ENCODE measurements around the gene NPAS3. TPM values are rescaled to one million over a fixed set of nuclear protein-coding genes. Genes with fewer than 3 reads are reported as not detected.

Gene NPAS3
- total and polyA plus RNA-seq, 2 of the 8 experiments (the other 6 are each of a cell fraction or from before 2014, with no cell fraction given) = 0.11 to 0.60 TPM

- POLR2A ChIA-PET (ENCODE audit: partially characterized antibody) = no interaction called here
- CTCF ChIA-PET (ENCODE audit: partially characterized antibody) = interaction anchor here (0.6 kb wide), 1 partner anchor 12 kb away, joined by 3 read pairs; no protein-coding TSS in a partner anchor
- FAIRE-seq = no peak
- TF ChIP-seq TAF7 (optimal IDR thresholded peaks at IDR 0.05; ENCODE audit: borderline replicate concordance, low read depth, low read length) = no peak
- TF ChIP-seq POLR2A (IDR thresholded peaks at IDR 0.05; ENCODE audit: control extremely low read depth in 1 of 2, low read depth in 2 of 2, low read length in 2 of 2) = no peak
- TF ChIP-seq SAP30 (IDR thresholded peaks at IDR 0.05; ENCODE audit: insufficient read depth, insufficient replicate concordance, low read length) = no peak
- TF ChIP-seq BACH1 (IDR thresholded peaks at IDR 0.05; ENCODE audit: low read length) = no peak
- TF ChIP-seq KDM4A (IDR thresholded peaks at IDR 0.05; ENCODE audit: low read depth, low read length, severe bottlenecking) = no peak
- no peak for TF ChIP-seq SP4 (IDR thresholded peaks at IDR 0.05; ENCODE audit: low read length)
- no peak for TF ChIP-seq ATF3 (IDR thresholded peaks at IDR 0.05; ENCODE audit: insufficient read depth, low read depth, low read length)
- TF ChIP-seq SP2 (IDR thresholded peaks at IDR 0.05; ENCODE audit: low read length) = no peak
- TF ChIP-seq SIX5 (IDR thresholded peaks at IDR 0.05; ENCODE audit: low read depth, low read length) = no peak
- no peak for TF ChIP-seq SUZ12 (IDR thresholded peaks at IDR 0.05; ENCODE audit: low read length)
- no peak for TF ChIP-seq SIN3A (conservative IDR thresholded peaks at IDR 0.05 in 1 of 2, IDR thresholded peaks at IDR 0.05 in 1 of 2; ENCODE audit: low read depth in 1 of 2, low read length in 2 of 2)
- TF ChIP-seq ATF2 (IDR thresholded peaks at IDR 0.05; ENCODE audit: low read length) = no peak
- TF ChIP-seq TAF1 (IDR thresholded peaks at IDR 0.05; ENCODE audit: low read depth, low read length) = no peak
Measured at GRCh38 chr14:33745163-33745562, 806.5 kb downstream of the NPAS3 start.

More at GRCh38 chr14:33745163-33745562, 806.5 kb downstream of the NPAS3 start:
- no peak overlapping the region for H4K5ac ChIP-seq (ENCODE audit: insufficient read length, low read depth, low read length)
- H3K79me2 ChIP-seq (ENCODE audit: control insufficient read depth in 1 of 2, insufficient read depth in 2 of 2, low read length in 2 of 2) = no peaks in the 10 kb centered on the region
- no peak overlapping the region for H2BK15ac ChIP-seq (ENCODE audit: low read length)
- no peaks in the 10 kb centered on the region for H3K4me1 ChIP-seq (replicated peaks in 1 of 4; ENCODE audit: control insufficient read depth in 3 of 4, insufficient read depth in 4 of 4, low read length in 3 of 4)
- no peak overlapping the region for H3K18ac ChIP-seq (ENCODE audit: extremely low read depth, low read length)
- H4K8ac ChIP-seq (ENCODE audit: extremely low read depth, insufficient read depth, low read length) = no peak overlapping the region
- 98% methylated on average over 6 of the region's 6 CpGs; no CpG with 5 or more reads in 1 of the 2 experiments for WGBS, 2 experiments (ENCODE audit: extremely low coverage in 1 of 2, insufficient coverage in 1 of 2, insufficient read length in 1 of 2, insufficient replicate concordance in 2 of 2, low coverage in 1 of 2, low lambda C conversion rate in 2 of 2, missing lambda C conversion rate in 1 of 2)
- no peaks in the 10 kb centered on the region for H3K36me3 ChIP-seq (ENCODE audit: control insufficient read depth in 2 of 4, insufficient read depth in 4 of 4, low read length in 3 of 4)
- H2BK5ac ChIP-seq (ENCODE audit: low read depth, low read length) = no peak overlapping the region
- H2BK12ac ChIP-seq (ENCODE audit: low read depth, low read length) = no peak overlapping the region
- H3K4me3 ChIP-seq (ENCODE audit: extremely low read depth in 1 of 4, insufficient read depth in 2 of 4, low read depth in 3 of 4, low read length in 4 of 4) = no peak overlapping the region
- H3K23ac ChIP-seq (ENCODE audit: insufficient read length) = no peak overlapping the region
- no peak overlapping the region for H2AFZ ChIP-seq (ENCODE audit: low read length)
- no peaks in the 10 kb centered on the region for H3K27me3 ChIP-seq (replicated peaks in 1 of 4; ENCODE audit: control insufficient read depth in 3 of 4, extremely low read depth in 1 of 4, insufficient read depth in 3 of 4, low read length in 3 of 4)
- H3K14ac ChIP-seq (ENCODE audit: insufficient read length) = no peak overlapping the region
- H3K4ac ChIP-seq (replicated peaks; ENCODE audit: insufficient read length, low read depth, low read length) = no peak overlapping the region
- H4K20me1 ChIP-seq (replicated peaks in 1 of 2; ENCODE audit: control insufficient read depth in 1 of 2, insufficient read depth in 2 of 2, low read length in 2 of 2) = no peaks in the 10 kb centered on the region
- H3K9ac ChIP-seq (replicated peaks in 1 of 4; ENCODE audit: extremely low read depth in 1 of 4, low read depth in 3 of 4, low read length in 3 of 4) = no peak overlapping the region
- H3K79me1 ChIP-seq (ENCODE audit: low read depth, low read length) = no peaks in the 10 kb centered on the region
- no peak overlapping the region for H3K27ac ChIP-seq (ENCODE audit: low read depth, low read length)
- H4K91ac ChIP-seq (replicated peaks; ENCODE audit: insufficient read length, low read length) = no peak overlapping the region
- H3K9me3 ChIP-seq (ENCODE audit: insufficient read depth in 2 of 2, low read depth in 1 of 2, low read length in 1 of 2) = 0 out of 4 replicates have a peak, but pooled peaks cover 0 to 3% of the 10 kb centered on the region in 2 experiments
- DNase-seq (ENCODE audit: low read depth in 1 of 2, low spot score in 2 of 2) = no peak
- no peak overlapping the region for H3K56ac ChIP-seq (replicated peaks; ENCODE audit: insufficient read length, low read depth, low read length)
- H3K23me2 ChIP-seq (ENCODE audit: low read depth, low read length) = no peaks in the 10 kb centered on the region
- no peak overlapping the region for H2BK120ac ChIP-seq (replicated peaks; ENCODE audit: low read depth, low read length)
- no peak overlapping the region for H2AK5ac ChIP-seq (ENCODE audit: low read depth, low read length)
- H3K4me2 ChIP-seq (ENCODE audit: insufficient read depth in 1 of 2, low read depth in 2 of 2, low read length in 2 of 2) = no peak overlapping the region
- H2BK20ac ChIP-seq (ENCODE audit: low read length) = no peak overlapping the region

All from H1 (cell line).